NCI-H2227 treated with DMSO at 0.1 percent for 48 hours (cell line): Measurements from ENCODE around the gene SDHA.
A peak's percentile ranks its signal among the peaks of the same experiment; 100 is the strongest.

Experiments used
- DNase-seq: peaks from one replicate; lab custom pipeline; 2025; lab: John Stamatoyannopoulos, UW

The SDHA gene

GRCh38 chr5:186091-187041 lies 31.8 kb upstream of the SDHA start:
- DNase-seq, result no peak

- DNase-seq, result no peak
Measured at GRCh38 chr5:187042-187431, 31.1 kb upstream of the SDHA start.

GRCh38 chr5:187617-188451 lies 30.3 kb upstream of the SDHA start:
- DNase-seq, result no peak

- peak; percentile 71 for DNase-seq
Measured at GRCh38 chr5:188488-189481, 29.3 kb upstream of the SDHA start.

GRCh38 chr5:189486-189885 lies 28.6 kb upstream of the SDHA start:
- no peak for DNase-seq

- DNase-seq, result no peak
Measured at GRCh38 chr5:189976-190365, 28.1 kb upstream of the SDHA start.

GRCh38 chr5:190366-191035 lies 27.6 kb upstream of the SDHA start:
- DNase-seq, result no peak

GRCh38 chr5:191036-191948 lies 26.8 kb upstream of the SDHA start, which contains the start of gene LRRC14B:
LRRC14B (plus strand) TSS chr5:191495; CDS start chr5:191539, 44 bp downstream.
- no peak for DNase-seq

GRCh38 chr5:191949-192690 lies 26.0 kb upstream of the SDHA start:
- no peak for DNase-seq

- no peak for DNase-seq
Measured at GRCh38 chr5:192691-192969, 25.5 kb upstream of the SDHA start.

- DNase-seq, result no peak
Measured at GRCh38 chr5:192970-193831, 24.9 kb upstream of the SDHA start.

GRCh38 chr5:194102-194501 lies 24.0 kb upstream of the SDHA start:
- DNase-seq, result no peak

- no peak for DNase-seq
Measured at GRCh38 chr5:194603-195209, 23.4 kb upstream of the SDHA start.

GRCh38 chr5:195401-196160 lies 22.5 kb upstream of the SDHA start:
- DNase-seq, result no peak

GRCh38 chr5:196350-196749 lies 21.8 kb upstream of the SDHA start:
- no peak for DNase-seq

- DNase-seq, result peak; percentile 15
Measured at GRCh38 chr5:197031-197430, 21.1 kb upstream of the SDHA start.

GRCh38 chr5:197892-198489 lies 20.1 kb upstream of the SDHA start:
- no peak for DNase-seq
